K562 (cell line): ENCODE data around the gene DCAF6. TPM values are rescaled to one million over a fixed set of nuclear protein-coding genes. Genes with fewer than 3 reads are reported as not detected.

Experiments
- AFF4 ChIP-seq: sonication (generic); formaldehyde crosslinking; IDR thresholded peaks from 2 replicates; pipeline ENCODE4 v1.8.0; 2023; ENCODE audit warnings: mild to moderate bottlenecking, missing genetic modification reagents
- BRD9 ChIP-seq: fragments of 450-650 bp; IDR thresholded peaks from 2 replicates; pipeline ENCODE4 v1.6.1; 2018; ENCODE audit warnings: low read depth; ENCODE audit not compliant: partially characterized antibody
- CGGBP1 ChIP-seq: fragments of 250-450 bp; sonication (Bioruptor Pico); IDR thresholded peaks from 2 replicates; pipeline ENCODE4 v1.9.0; 2021; ENCODE audit warnings: mild to moderate bottlenecking
- CSDE1 ChIP-seq, 2 experiments: fragments of 450-650 bp; IDR thresholded peaks; 2 replicates each; pipeline ENCODE4 v1.6.1; 2016; ENCODE audit warnings: mild to moderate bottlenecking in 1 of 2
- GTF2A2 ChIP-seq: IDR thresholded peaks from 2 replicates; pipeline ENCODE4 v1.6.1; 2016; ENCODE audit warnings: mild to moderate bottlenecking, missing genetic modification characterization, missing compliant biosample characterization
- NFATC3 ChIP-seq: fragments of 450-650 bp; IDR thresholded peaks from 2 replicates; pipeline ENCODE4 v1.6.1; 2017; ENCODE audit warnings: mild to moderate bottlenecking
- PCBP2 ChIP-seq: fragments of 200-400 bp; formaldehyde crosslinking; IDR thresholded peaks from 2 replicates; pipeline ENCODE4 v1.6.1; 2018; ENCODE audit warnings: low read length, low read depth, mild to moderate bottlenecking, moderate library complexity; ENCODE audit not compliant: poor library complexity, severe bottlenecking
- RCOR1 ChIP-seq, 2 experiments: IDR thresholded peaks; 2 replicates each; pipeline ENCODE4 v1.6.1; 2012; ENCODE audit warnings: low read depth in 2 of 2, low read length in 2 of 2, borderline replicate concordance in 1 of 2, improper control_type of control experiment in 1 of 2
- USF1 ChIP-seq: sonication (generic); formaldehyde crosslinking; IDR thresholded peaks from 2 replicates; pipeline ENCODE4 v1.9.0; 2022; ENCODE audit warnings: mild to moderate bottlenecking, missing genetic modification reagents
- ZEB2 ChIP-seq: fragments of 450-650 bp; IDR thresholded peaks from 2 replicates; pipeline ENCODE4 v1.6.1; 2016
- ZNF12 ChIP-seq: sonication (generic); formaldehyde crosslinking; IDR thresholded peaks from 2 replicates; pipeline ENCODE4 v1.4.0; 2020; ENCODE audit warnings: mild to moderate bottlenecking, missing genetic modification reagents
- ZNF174 ChIP-seq: fragments of 250-450 bp; sonication (Bioruptor Pico); IDR thresholded peaks from 2 replicates; pipeline ENCODE4 v1.4.0; 2020; ENCODE audit warnings: mild to moderate bottlenecking
- ZNF644 ChIP-seq: fragments of 200-800 bp; sonication (Bioruptor generic); IDR thresholded peaks from 2 replicates; pipeline ENCODE4 v1.6.1; 2016; ENCODE audit warnings: low read depth, missing genetic modification characterization, missing compliant biosample characterization
- polyA plus RNA-seq, 8 experiments: library from polyadenylated mRNA; depleted of rRNA in 4 of 8; stranded (reverse) in 5 of 8; unstranded in 3 of 8; fragments of >200 nt; fragmentation: Nextera tagmentation in 2 of 8; fragmentation: Illumina TruSeq in 1 of 8; extraction: Ambion mirVana in 2 of 8; extraction: Trizol in 1 of 8; gene quantifications; 2 replicates each; pipeline versions ENCODE4 v1.2.1 to v1.2.3, GENCODE V29; 2011 to 2014; ENCODE audit warnings: inconsistent platforms in 1 of 8, missing spikeins in 1 of 8
- total RNA-seq, 7 experiments: library from RNA; depleted of rRNA in 6 of 7; stranded (reverse); fragments of >200 nt in 6 of 7; fragmentation: Illumina TruSeq in 2 of 7; extraction: Trizol in 2 of 7; gene quantifications; 2 replicates each; pipeline versions ENCODE4 v1.2.1 to v1.2.3, GENCODE V29; 2011 to 2021; ENCODE audit warnings: low replicate concordance in 1 of 7
- TF ChIP-seq, protein P1 (sequence below): sonication (generic); formaldehyde crosslinking; IDR thresholded peaks from 2 replicates; pipeline ENCODE4 v1.8.1; 2023; ENCODE audit warnings: missing genetic modification reagents, mild to moderate bottlenecking, borderline replicate concordance
- TF ChIP-seq, protein P2 (sequence below): IDR thresholded peaks from 2 replicates; pipeline ENCODE4 v1.6.1; 2011; ENCODE audit not compliant: insufficient read length; ENCODE audit errors: extremely low read depth

The DCAF6 gene
- total and polyA plus RNA-seq, 9 of the 15 experiments (the other 6 are each of a cell fraction or from before 2014, with no cell fraction given) = 19.1 to 102 (median 46.3) TPM

DNA sequence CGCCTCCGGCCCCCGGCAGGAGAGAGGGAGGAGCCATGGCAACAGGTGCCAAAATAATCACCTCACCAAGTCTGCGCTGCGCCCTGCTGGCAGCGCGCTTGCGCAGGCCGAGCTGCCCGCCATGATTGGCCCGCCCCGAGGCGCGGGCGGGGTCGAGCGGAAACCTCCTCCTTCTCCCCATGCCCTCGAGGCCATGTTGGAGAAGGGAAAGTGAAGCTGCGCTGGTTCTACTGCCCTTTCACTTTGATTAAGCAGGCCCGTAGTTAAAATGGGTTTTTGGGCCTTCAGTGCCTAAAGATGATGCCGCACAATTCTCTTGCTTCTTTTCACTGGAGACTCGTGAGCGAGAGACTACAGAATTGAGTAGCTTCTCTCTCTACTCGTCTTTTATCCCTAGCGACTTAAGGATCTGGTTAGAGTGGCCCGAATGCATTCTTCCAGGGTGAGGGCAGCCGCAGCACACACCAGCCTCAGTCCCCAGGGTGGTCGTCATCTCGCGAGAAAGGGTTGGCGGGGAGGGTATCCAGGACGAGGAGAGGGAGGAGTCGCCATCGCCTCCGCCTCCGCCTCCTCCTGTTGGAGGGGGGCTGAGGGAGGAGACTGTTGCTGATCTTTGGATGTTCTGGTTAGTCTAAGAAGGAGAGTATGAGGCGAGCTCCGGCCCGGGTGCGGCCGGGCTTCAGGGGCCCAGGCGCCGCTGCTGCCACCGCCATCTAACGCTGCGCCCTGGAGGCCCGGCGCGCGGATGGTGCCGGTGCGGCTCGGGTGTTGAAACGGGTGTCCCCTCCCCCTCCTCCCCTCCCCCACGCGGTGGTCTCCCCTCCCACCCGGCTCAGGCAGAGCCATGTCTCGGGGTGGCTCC is at the start of gene DCAF6 (continued):
- TF ChIP-seq ZNF174 (CRISPR knock-in tag) (0 out of 2 replicates have a peak, but pooled peaks have one; percentile 45), CSDE1 (IDR thresholded peaks at IDR 0.05) (0 out of 4 replicates have a peak, but pooled peaks of 1 of the 2 experiments have one; percentile 77), PCBP2 (no peak), ZEB2 (no peak; the same call in 1 of the 2 replicates), ZNF12 (CRISPR knock-in tag) (peak; percentile 32; the same call in 1 of the 2 replicates), BRD9 (peak; percentile 90), AFF4 (CRISPR knock-in tag) (peak; percentile 47), USF1 (peak; percentile 56; the same call in 1 of the 2 replicates), RCOR1 (IDR thresholded peaks at IDR 0.05; ENCODE audit: borderline replicate concordance in 1 of 2, low read depth in 2 of 2, low read length in 2 of 2) (peak in 1 of 2 experiments; percentile 71; a peak in 2 of 4 replicates), CGGBP1 (CRISPR knock-in tag) (peak; percentile 79), GTF2A2 (tag) (0 out of 2 replicates have a peak, but pooled peaks have one; percentile 50), ZNF644 (tag) (peak; percentile 84), NFATC3 (peak; percentile 52; the same call in 1 of the 2 replicates)
- TF ChIP-seq, protein P1, sequence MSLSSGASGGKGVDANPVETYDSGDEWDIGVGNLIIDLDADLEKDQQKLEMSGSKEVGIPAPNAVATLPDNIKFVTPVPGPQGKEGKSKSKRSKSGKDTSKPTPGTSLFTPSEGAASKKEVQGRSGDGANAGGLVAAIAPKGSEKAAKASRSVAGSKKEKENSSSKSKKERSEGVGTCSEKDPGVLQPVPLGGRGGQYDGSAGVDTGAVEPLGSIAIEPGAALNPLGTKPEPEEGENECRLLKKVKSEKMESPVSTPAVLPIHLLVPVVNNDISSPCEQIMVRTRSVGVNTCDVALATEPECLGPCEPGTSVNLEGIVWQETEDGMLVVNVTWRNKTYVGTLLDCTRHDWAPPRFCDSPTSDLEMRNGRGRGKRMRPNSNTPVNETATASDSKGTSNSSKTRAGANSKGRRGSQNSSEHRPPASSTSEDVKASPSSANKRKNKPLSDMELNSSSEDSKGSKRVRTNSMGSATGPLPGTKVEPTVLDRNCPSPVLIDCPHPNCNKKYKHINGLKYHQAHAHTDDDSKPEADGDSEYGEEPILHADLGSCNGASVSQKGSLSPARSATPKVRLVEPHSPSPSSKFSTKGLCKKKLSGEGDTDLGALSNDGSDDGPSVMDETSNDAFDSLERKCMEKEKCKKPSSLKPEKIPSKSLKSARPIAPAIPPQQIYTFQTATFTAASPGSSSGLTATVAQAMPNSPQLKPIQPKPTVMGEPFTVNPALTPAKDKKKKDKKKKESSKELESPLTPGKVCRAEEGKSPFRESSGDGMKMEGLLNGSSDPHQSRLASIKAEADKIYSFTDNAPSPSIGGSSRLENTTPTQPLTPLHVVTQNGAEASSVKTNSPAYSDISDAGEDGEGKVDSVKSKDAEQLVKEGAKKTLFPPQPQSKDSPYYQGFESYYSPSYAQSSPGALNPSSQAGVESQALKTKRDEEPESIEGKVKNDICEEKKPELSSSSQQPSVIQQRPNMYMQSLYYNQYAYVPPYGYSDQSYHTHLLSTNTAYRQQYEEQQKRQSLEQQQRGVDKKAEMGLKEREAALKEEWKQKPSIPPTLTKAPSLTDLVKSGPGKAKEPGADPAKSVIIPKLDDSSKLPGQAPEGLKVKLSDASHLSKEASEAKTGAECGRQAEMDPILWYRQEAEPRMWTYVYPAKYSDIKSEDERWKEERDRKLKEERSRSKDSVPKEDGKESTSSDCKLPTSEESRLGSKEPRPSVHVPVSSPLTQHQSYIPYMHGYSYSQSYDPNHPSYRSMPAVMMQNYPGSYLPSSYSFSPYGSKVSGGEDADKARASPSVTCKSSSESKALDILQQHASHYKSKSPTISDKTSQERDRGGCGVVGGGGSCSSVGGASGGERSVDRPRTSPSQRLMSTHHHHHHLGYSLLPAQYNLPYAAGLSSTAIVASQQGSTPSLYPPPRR (CRISPR knock-in tag) = 0 out of 2 replicates have a peak, but pooled peaks have one; percentile 5
- TF ChIP-seq, protein P2, sequence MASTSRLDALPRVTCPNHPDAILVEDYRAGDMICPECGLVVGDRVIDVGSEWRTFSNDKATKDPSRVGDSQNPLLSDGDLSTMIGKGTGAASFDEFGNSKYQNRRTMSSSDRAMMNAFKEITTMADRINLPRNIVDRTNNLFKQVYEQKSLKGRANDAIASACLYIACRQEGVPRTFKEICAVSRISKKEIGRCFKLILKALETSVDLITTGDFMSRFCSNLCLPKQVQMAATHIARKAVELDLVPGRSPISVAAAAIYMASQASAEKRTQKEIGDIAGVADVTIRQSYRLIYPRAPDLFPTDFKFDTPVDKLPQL = peak; percentile 52
